Osteocyte (in vitro differentiated cells): ENCODE data around the gene CKB. TPM values are rescaled to one million over a fixed set of nuclear protein-coding genes. Genes with fewer than 3 reads are reported as not detected.

Source experiments
- DNase-seq: peaks from one replicate; pipeline ENCODE4 v3.0.0; 2021; ENCODE audit warnings: mixed read lengths; ENCODE audit not compliant: unreplicated experiment; ENCODE audit errors: extremely low spot score
- H3K27ac Mint-ChIP-seq: one replicate; pipeline ENCODE4 v1.8.0; 2021; ENCODE audit warnings: mild to moderate bottlenecking, mixed read lengths; ENCODE audit not compliant: unreplicated experiment
- H3K27me3 Mint-ChIP-seq: one replicate; pipeline ENCODE4 v1.8.0; 2021; ENCODE audit warnings: mixed read lengths; ENCODE audit not compliant: unreplicated experiment
- H3K36me3 Mint-ChIP-seq: one replicate; pipeline ENCODE4 v1.8.0; 2021; ENCODE audit warnings: mixed read lengths; ENCODE audit not compliant: unreplicated experiment
- H3K4me1 Mint-ChIP-seq: one replicate; pipeline ENCODE4 v1.8.0; 2021; ENCODE audit warnings: mixed read lengths; ENCODE audit not compliant: unreplicated experiment
- H3K4me3 Mint-ChIP-seq: one replicate; pipeline ENCODE4 v1.8.0; 2021; ENCODE audit warnings: mild to moderate bottlenecking, moderate library complexity, mixed read lengths; ENCODE audit not compliant: unreplicated experiment
- H3K9me3 Mint-ChIP-seq: one replicate; pipeline ENCODE4 v1.8.0; 2021; ENCODE audit warnings: mixed read lengths; ENCODE audit not compliant: unreplicated experiment
- total RNA-seq: library from RNA; stranded (reverse); gene quantifications from 2 replicates; pipeline ENCODE4 v1.2.1, GENCODE V29; 2021
- TF ChIP-seq, protein P1 (sequence below): fragments of 200-600 bp; sonication (generic); IDR thresholded peaks from 2 replicates; pipeline ENCODE4 v1.5.0; 2021; ENCODE audit warnings: antibody characterized with exemption, mild to moderate bottlenecking, moderate library complexity

The CKB gene
- total RNA-seq, 1 donor from 2014 or later, result 25.4 TPM

DNA sequence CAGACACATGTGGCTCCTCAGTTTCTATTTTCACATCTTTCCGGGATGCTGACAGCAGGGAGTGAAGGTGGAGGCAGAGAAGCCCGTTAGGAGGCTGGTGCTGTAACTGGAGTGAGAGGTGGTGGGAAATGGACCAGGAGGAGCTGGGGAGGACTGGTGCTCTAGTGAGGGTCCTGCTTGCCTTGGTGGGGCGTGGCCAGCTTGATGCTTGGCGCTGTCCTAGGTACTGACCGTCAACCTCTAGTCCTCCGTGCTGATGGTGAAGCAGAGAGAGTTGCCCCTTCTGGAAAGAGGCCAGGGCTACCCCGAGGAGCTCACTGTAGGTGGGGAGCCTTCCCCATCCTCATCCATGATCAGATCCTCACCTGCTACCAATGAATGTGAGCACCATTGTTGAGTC, 7.8 kb upstream of the CKB start:
- Mint-ChIP-seq H3K27me3 (no peaks in the 10 kb centered on the region), H3K4me1 (peaks cover 31% of the 10 kb centered on the region), H3K4me3 (peak overlapping the region; percentile 94), H3K27ac (no peak overlapping the region), H3K36me3 (no peaks in the 10 kb centered on the region), H3K9me3 (no peaks in the 10 kb centered on the region)
- TF ChIP-seq, protein P1, sequence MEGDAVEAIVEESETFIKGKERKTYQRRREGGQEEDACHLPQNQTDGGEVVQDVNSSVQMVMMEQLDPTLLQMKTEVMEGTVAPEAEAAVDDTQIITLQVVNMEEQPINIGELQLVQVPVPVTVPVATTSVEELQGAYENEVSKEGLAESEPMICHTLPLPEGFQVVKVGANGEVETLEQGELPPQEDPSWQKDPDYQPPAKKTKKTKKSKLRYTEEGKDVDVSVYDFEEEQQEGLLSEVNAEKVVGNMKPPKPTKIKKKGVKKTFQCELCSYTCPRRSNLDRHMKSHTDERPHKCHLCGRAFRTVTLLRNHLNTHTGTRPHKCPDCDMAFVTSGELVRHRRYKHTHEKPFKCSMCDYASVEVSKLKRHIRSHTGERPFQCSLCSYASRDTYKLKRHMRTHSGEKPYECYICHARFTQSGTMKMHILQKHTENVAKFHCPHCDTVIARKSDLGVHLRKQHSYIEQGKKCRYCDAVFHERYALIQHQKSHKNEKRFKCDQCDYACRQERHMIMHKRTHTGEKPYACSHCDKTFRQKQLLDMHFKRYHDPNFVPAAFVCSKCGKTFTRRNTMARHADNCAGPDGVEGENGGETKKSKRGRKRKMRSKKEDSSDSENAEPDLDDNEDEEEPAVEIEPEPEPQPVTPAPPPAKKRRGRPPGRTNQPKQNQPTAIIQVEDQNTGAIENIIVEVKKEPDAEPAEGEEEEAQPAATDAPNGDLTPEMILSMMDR, result no peak
- DNase-seq, result no peak

DNA sequence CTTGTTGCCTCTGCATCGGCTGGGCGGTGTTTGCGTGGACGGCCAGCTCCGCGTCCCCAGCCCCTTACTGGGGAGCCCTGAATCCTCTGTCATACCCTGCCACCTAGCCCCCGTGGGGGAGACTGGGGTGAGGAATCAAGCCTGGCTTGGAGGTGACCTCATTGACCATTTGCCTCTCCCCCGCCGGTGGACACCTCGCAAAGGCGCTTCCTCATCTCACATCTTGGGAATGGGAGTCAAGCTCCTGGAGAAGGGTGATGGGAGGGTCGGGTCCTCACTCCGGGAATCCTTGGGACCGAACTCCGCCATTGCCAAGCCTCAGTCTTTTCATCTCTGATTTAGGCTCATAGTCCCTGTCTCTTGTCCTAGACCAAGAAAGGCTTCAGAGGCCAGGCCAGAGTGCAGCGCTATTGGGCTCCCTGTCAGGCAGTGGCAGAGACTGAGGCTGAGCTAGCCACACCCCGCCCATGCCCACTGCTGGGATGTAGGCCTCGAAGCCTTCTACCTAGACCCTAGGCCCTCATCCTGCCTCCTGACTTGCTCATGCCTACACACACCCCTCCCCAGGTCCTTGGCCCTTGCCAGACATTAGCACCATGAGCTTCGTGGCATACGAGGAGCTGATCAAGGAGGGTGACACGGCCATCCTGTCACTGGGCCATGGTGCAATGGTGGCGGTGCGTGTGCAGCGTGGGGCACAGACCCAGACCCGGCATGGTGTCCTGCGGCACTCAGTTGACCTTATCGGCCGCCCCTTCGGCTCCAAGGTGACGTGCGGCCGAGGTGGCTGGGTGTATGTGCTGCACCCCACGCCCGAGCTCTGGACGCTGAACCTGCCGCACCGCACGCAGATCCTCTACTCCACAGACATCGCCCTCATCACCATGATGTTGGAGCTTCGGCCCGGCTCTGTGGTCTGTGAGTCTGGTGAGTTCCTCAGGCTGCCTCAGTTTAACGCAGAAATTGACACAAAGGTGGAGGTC, 7.0 kb upstream of the CKB start:
- peak overlapping the region; percentile 90 for H3K27ac Mint-ChIP-seq
- no peaks in the 10 kb centered on the region for H3K27me3 Mint-ChIP-seq
- no peak for DNase-seq
- H3K4me1 Mint-ChIP-seq, result peaks cover 31% of the 10 kb centered on the region
- peak overlapping the region; percentile 94 for H3K4me3 Mint-ChIP-seq
- H3K36me3 Mint-ChIP-seq, result no peaks in the 10 kb centered on the region
- H3K9me3 Mint-ChIP-seq, result no peaks in the 10 kb centered on the region
- TF ChIP-seq, protein P1, result no peak

DNA sequence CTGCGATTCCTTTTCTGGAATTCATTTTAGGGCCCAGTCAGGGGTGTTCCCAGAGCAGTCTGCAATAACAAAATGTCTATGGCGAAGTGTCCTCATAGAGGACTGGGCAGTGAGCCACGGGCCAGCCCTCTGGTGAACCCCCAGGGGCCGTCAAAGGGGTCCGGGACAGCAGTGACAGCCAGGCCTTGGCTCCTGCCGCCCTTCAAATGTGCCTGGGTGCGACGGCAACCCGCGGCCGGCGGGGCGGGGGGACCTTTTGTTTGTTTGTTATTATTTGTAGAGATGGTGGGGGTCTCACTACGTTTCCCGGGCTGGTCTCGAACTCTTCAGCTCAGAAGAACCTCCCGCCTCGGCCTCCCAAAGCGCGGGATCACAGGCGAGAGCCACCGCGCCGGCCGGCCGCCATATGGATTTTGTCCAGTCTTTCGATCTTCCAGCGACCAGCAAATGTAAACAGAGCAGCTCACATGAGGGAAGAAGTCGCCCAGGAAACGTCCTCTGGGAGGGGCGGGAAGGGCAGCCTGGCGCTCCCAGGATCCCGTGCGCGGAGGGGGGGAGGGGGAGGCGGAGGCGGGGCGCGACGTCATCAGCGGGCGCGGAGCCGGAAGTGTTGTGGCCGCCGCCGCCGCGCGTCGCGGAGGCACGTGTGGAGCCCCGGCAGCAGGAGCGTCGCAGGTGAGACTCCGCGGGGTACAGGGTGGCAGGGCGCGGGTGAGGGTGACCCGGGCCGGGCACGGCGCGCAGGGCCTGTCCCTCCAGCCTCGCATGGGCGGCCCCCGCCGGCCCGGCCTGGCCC, 6.2 kb upstream of the CKB start, which contains the start of gene TRMT61A:
TSS of gene TRMT61A (plus strand) at position 610 of the 796 bp plus-strand sequence. CDS start 783 bp downstream, outside the sequence.
- no peaks in the 10 kb centered on the region for H3K36me3 Mint-ChIP-seq
- peaks cover 32% of the 10 kb centered on the region for H3K4me1 Mint-ChIP-seq
- H3K27ac Mint-ChIP-seq, result peak within 1 kb of the TSS; percentile 99
- H3K9me3 Mint-ChIP-seq, result no peaks in the 10 kb centered on the region
- H3K4me3 Mint-ChIP-seq, result peak within 1 kb of the TSS; percentile 94
- peak; percentile 94 for DNase-seq
- TF ChIP-seq, protein P1, result no peak
- H3K27me3 Mint-ChIP-seq, result peaks cover under 1% of the 10 kb centered on the region

DNA sequence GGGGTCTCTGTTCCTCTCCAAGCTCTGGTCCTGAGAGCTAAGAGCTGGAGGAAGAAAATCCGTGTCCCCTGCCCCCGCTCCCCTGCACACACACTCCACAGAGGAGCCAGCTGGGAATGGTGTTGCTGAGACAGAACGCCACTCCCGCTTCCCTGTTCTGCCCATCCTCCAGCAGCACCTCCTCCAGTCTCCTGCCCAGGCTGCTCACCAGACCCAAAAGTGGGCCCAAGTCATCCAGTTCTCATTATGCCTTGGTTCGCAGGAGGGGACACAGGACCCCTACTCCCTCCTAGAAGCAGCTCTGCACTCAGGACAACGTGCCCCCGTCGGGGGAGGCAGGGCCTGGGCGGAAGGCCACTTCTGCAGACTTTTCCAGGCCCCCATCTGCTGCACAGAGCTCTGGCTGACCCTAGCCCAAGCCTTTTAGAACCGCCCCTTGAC, 5.5 kb upstream of the CKB start:
- Mint-ChIP-seq H3K27me3 (peaks cover 4% of the 10 kb centered on the region), H3K4me3 (peak overlapping the region; percentile 94), H3K4me1 (peaks cover 38% of the 10 kb centered on the region), H3K27ac (peak overlapping the region; percentile 99), H3K36me3 (no peaks in the 10 kb centered on the region), H3K9me3 (no peaks in the 10 kb centered on the region)
- DNase-seq, result no peak
- TF ChIP-seq, protein P1, result no peak
